Panc1 (cell line): Measurements from ENCODE around the gene GALNT15. TPM values are rescaled to one million over a fixed set of nuclear protein-coding genes. Genes with fewer than 3 reads are reported as not detected.

ENCODE experiments used
- ATAC-seq: fragments of 200-7000 bp; cut with Tn5 transposase; 2 replicates; pipeline ENCODE4 v1.9.1; 2020; ENCODE audit warnings: mild to moderate bottlenecking, moderate library complexity
- BruUV-seq: library from RNA; stranded (reverse); fragments of 400-500 nt; replicated peaks from 2 replicates; lab custom pipeline; 2021; lab: Mats Ljungman, UMichigan
- CTCF ChIA-PET: fragments of 300-600 bp; sonication (Branson Sonifier 250); formaldehyde crosslinking; loops from one replicate; lab custom pipeline; 2022; ENCODE audit warnings: antibody characterized with exemption; lab: Charles Lee
- POLR2A ChIA-PET: fragments of 300-600 bp; sonication (Branson Sonifier 250); formaldehyde crosslinking; loops from one replicate; lab custom pipeline; 2022; ENCODE audit warnings: antibody characterized with exemption; lab: Charles Lee
- DNase-seq: peaks from one replicate; pipeline ENCODE4 v3.0.0-alpha.2; 2010; ENCODE audit warnings: low read depth, low spot score
- H3K27ac ChIP-seq: 2 replicates; pipeline ENCODE4 v1.5.1; 2011; ENCODE audit warnings: mild to moderate bottlenecking, low read length, inconsistent platforms
- H3K27me3 ChIP-seq: fragments of 200-500 bp; sonication (Bioruptor generic); 2 replicates; pipeline ENCODE4 v1.6.0; 2014; ENCODE audit warnings: low read length, inconsistent platforms; ENCODE audit not compliant: control insufficient read depth, insufficient read depth
- H3K36me3 ChIP-seq: fragments of 200-500 bp; sonication (Bioruptor generic); 2 replicates; pipeline ENCODE4 v1.5.1; 2014; ENCODE audit warnings: inconsistent platforms, mild to moderate bottlenecking, low read length, moderate library complexity; ENCODE audit not compliant: control insufficient read depth, insufficient read depth
- H3K4me1 ChIP-seq: 2 replicates; pipeline ENCODE4 v1.5.1; 2011; ENCODE audit warnings: inconsistent platforms, mild to moderate bottlenecking, low read length, moderate library complexity; ENCODE audit not compliant: control insufficient read depth, insufficient read depth
- H3K4me3 ChIP-seq, 2 experiments: 2 replicates each; pipeline ENCODE4 v1.5.1; 2011 to 2012; ENCODE audit warnings: low read depth in 2 of 2, low read length in 2 of 2, mild to moderate bottlenecking in 2 of 2, inconsistent platforms in 1 of 2, moderate library complexity in 1 of 2
- H3K9me3 ChIP-seq: fragments of 200-500 bp; sonication (Bioruptor generic); 2 replicates; pipeline ENCODE4 v1.5.1; 2014; ENCODE audit warnings: low read depth, mild to moderate bottlenecking, inconsistent platforms, low read length, moderate library complexity; ENCODE audit not compliant: control insufficient read depth, insufficient read depth
- POLR2AphosphoS5 ChIP-seq: IDR thresholded peaks from 2 replicates; pipeline ENCODE4 v1.6.1; 2012; ENCODE audit warnings: mild to moderate bottlenecking, low read depth, low read length, moderate library complexity
- SIN3A ChIP-seq: IDR thresholded peaks from 2 replicates; pipeline ENCODE4 v1.6.1; 2012; ENCODE audit warnings: low read depth, mild to moderate bottlenecking, low read length, moderate library complexity, borderline replicate concordance; ENCODE audit not compliant: insufficient read depth
- TCF7L2 ChIP-seq: IDR thresholded peaks from 2 replicates; pipeline ENCODE4 v1.6.1; 2011; ENCODE audit warnings: mild to moderate bottlenecking, low read depth, low read length, inconsistent platforms
- in situ Hi-C: cut with HindIII; loops from 2 replicates; pipeline ENCODE4 v1.10.0; 2016; ENCODE audit warnings: low sequenced_read_pairs, low pct_unique_long_range_greater_than_20kb
- intact Hi-C: fragments of 100-400 bp; cut with micrococcal nuclease; formaldehyde crosslinking; loops from one replicate; pipeline ENCODE4 v1.10.0; 2022; ENCODE audit not compliant: unreplicated experiment
- total RNA-seq: library from RNA; stranded (reverse); gene quantifications from one replicate; pipeline ENCODE4 v1.2.1, GENCODE V29; 2021; ENCODE audit not compliant: unreplicated experiment
- TF ChIP-seq, protein P1 (sequence below): fragments of 450-650 bp; IDR thresholded peaks from 2 replicates; pipeline ENCODE4 v1.5.1; 2017; ENCODE audit warnings: mild to moderate bottlenecking
- TF ChIP-seq, protein P2 (sequence below), 2 experiments: IDR thresholded peaks; 2 replicates each; pipeline ENCODE4 v1.6.1; 2011 to 2012; ENCODE audit warnings: low read depth in 2 of 2, control low read depth in 1 of 2, low read length in 1 of 2, mild to moderate bottlenecking in 1 of 2, moderate library complexity in 1 of 2; ENCODE audit not compliant: insufficient read depth in 1 of 2

GALNT15 gene
- total RNA-seq, 1 experiment from 2014 or later = 0.10 TPM

DNA sequence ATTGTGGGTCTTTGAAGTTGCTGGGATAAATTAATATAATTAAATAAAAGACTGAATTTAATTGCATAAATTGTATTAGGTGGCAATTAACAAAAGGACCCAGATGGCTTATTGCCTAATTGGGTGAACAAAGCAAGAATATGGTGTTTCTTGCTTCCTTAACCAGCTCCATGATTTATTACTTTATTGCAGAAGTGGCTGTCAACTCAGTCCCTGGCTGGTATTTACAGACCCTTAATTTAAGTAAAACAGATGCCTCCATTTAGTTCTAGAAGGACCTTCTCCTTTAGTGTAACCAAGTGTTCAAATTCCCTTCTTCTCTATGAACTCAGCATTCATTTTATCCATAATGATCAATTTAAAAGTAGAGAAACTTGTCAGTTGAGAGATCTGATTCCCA is 55.2 kb downstream of the GALNT15 start:
- ChIA-PET CTCF (no interaction called here), POLR2A (no interaction called here)
- H3K27ac ChIP-seq = no peak overlapping the region
- no peak for TF ChIP-seq POLR2AphosphoS5
- TF ChIP-seq, protein P1, sequence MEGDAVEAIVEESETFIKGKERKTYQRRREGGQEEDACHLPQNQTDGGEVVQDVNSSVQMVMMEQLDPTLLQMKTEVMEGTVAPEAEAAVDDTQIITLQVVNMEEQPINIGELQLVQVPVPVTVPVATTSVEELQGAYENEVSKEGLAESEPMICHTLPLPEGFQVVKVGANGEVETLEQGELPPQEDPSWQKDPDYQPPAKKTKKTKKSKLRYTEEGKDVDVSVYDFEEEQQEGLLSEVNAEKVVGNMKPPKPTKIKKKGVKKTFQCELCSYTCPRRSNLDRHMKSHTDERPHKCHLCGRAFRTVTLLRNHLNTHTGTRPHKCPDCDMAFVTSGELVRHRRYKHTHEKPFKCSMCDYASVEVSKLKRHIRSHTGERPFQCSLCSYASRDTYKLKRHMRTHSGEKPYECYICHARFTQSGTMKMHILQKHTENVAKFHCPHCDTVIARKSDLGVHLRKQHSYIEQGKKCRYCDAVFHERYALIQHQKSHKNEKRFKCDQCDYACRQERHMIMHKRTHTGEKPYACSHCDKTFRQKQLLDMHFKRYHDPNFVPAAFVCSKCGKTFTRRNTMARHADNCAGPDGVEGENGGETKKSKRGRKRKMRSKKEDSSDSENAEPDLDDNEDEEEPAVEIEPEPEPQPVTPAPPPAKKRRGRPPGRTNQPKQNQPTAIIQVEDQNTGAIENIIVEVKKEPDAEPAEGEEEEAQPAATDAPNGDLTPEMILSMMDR = no peak
- no peak for TF ChIP-seq SIN3A
- TF ChIP-seq, protein P2, sequence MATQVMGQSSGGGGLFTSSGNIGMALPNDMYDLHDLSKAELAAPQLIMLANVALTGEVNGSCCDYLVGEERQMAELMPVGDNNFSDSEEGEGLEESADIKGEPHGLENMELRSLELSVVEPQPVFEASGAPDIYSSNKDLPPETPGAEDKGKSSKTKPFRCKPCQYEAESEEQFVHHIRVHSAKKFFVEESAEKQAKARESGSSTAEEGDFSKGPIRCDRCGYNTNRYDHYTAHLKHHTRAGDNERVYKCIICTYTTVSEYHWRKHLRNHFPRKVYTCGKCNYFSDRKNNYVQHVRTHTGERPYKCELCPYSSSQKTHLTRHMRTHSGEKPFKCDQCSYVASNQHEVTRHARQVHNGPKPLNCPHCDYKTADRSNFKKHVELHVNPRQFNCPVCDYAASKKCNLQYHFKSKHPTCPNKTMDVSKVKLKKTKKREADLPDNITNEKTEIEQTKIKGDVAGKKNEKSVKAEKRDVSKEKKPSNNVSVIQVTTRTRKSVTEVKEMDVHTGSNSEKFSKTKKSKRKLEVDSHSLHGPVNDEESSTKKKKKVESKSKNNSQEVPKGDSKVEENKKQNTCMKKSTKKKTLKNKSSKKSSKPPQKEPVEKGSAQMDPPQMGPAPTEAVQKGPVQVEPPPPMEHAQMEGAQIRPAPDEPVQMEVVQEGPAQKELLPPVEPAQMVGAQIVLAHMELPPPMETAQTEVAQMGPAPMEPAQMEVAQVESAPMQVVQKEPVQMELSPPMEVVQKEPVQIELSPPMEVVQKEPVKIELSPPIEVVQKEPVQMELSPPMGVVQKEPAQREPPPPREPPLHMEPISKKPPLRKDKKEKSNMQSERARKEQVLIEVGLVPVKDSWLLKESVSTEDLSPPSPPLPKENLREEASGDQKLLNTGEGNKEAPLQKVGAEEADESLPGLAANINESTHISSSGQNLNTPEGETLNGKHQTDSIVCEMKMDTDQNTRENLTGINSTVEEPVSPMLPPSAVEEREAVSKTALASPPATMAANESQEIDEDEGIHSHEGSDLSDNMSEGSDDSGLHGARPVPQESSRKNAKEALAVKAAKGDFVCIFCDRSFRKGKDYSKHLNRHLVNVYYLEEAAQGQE (IDR thresholded peaks at IDR 0.05; ENCODE audit: insufficient read depth in 1 of 2, low read depth in 2 of 2, low read length in 1 of 2) = no peak
- TF ChIP-seq TCF7L2 = no peak
- no peaks in the 10 kb centered on the region for H3K27me3 ChIP-seq
- H3K36me3 ChIP-seq = no peaks in the 10 kb centered on the region
- DNase-seq = no peak
- in situ Hi-C loops = no loop called here
- BruUV-seq = no TSS peak
- H3K9me3 ChIP-seq = no peaks in the 10 kb centered on the region
- ATAC-seq = no peak
- no peaks in the 10 kb centered on the region for H3K4me1 ChIP-seq
- H3K4me3 ChIP-seq = no peak overlapping the region
- intact Hi-C loops = no loop called here

DNA sequence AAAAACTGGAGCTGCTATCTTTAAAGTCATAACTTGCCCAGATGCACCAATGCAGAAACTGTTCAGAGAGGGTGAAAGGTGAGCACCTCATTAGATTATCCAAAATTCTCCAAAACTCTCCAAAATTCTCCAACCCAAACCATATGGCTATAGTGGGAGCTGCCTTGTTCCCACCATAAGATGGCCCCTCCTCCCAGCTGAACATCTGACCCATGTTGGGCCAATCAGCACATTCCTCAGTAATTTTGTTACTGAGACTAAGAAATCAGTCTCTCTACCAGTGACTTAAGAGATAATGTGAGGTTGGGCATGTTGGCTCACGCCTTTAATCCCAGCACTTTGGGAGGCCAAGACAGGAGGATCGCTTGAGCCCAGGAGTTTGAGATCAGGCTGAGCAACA is 57.5 kb downstream of the GALNT15 start:
- ATAC-seq (no peak), DNase-seq (no peak)
- Histone ChIP-seq H3K27ac (no peak overlapping the region), H3K27me3 (no peaks in the 10 kb centered on the region), H3K36me3 (no peaks in the 10 kb centered on the region), H3K4me3 (no peak overlapping the region), H3K4me1 (no peaks in the 10 kb centered on the region), H3K9me3 (no peaks in the 10 kb centered on the region)
- ChIA-PET POLR2A (no interaction called here), CTCF (no interaction called here)
- TF ChIP-seq, protein P1 = no peak
- TF ChIP-seq POLR2AphosphoS5 (no peak), TCF7L2 (no peak), SIN3A (no peak)
- TF ChIP-seq, protein P2 (IDR thresholded peaks at IDR 0.05; ENCODE audit: insufficient read depth in 1 of 2, low read depth in 2 of 2, low read length in 1 of 2) = no peak
- no TSS peak for BruUV-seq
- intact Hi-C loops = no loop called here
- in situ Hi-C loops = no loop called here
